CD14-positive monocyte (primary cell): ENCODE data around the gene TES. TPM values are rescaled to one million over a fixed set of nuclear protein-coding genes. Genes with fewer than 3 reads are reported as not detected.
A peak's percentile ranks its signal among the peaks of the same experiment; 100 is the strongest.

Experiments used
- DNase-seq, 3 donors: peaks; one replicate each; pipeline ENCODE4 v3.0.0-alpha.2; 2011 to 2022
- H2AFZ ChIP-seq: 2 replicates; pipeline ENCODE4 v1.6.0; 2012; ENCODE audit warnings: mild to moderate bottlenecking, low read depth, low read length, inconsistent platforms; ENCODE audit not compliant: insufficient read depth, poor library complexity, severe bottlenecking
- H3K27ac ChIP-seq, 2 donors: 1 replicate in 1 of 2; 2 replicates in 1 of 2; pipeline ENCODE4 v1.5.1; 2012 to 2013; ENCODE audit warnings: low read length in 2 of 2, control low read depth in 1 of 2, inconsistent platforms in 1 of 2, low read depth in 1 of 2, mild to moderate bottlenecking in 1 of 2
- H3K27me3 ChIP-seq, 2 donors: one replicate each; pipeline versions ENCODE4 v1.6.0 to v1.6.1; 2011 to 2013; ENCODE audit warnings: low read length in 2 of 2; ENCODE audit not compliant: control insufficient read depth in 2 of 2, insufficient read depth in 2 of 2
- H3K36me3 ChIP-seq, 2 donors: replicated peaks in 1 of 2; 1 replicate in 1 of 2; 2 replicates in 1 of 2; pipeline versions ENCODE4 v1.5.1 to v1.6.1; 2012 to 2013; ENCODE audit warnings: low read length in 2 of 2, control low read depth in 1 of 2, inconsistent platforms in 1 of 2, mild to moderate bottlenecking in 1 of 2; ENCODE audit not compliant: insufficient read depth in 2 of 2, control insufficient read depth in 1 of 2
- H3K4me1 ChIP-seq, 2 donors: 1 replicate in 1 of 2; 2 replicates in 1 of 2; pipeline versions ENCODE4 v1.5.1 to v1.6.1; 2012 to 2013; ENCODE audit warnings: low read length in 2 of 2, control low read depth in 1 of 2, inconsistent platforms in 1 of 2, mild to moderate bottlenecking in 1 of 2, moderate library complexity in 1 of 2; ENCODE audit not compliant: insufficient read depth in 2 of 2, control insufficient read depth in 1 of 2
- H3K4me2 ChIP-seq: replicated peaks from 2 replicates; pipeline ENCODE3; 2012; ENCODE audit warnings: low read length, moderate library complexity, mild to moderate bottlenecking; ENCODE audit not compliant: poor library complexity, severe bottlenecking; ENCODE audit errors: extremely low read depth
- H3K4me3 ChIP-seq, 3 experiments: fragments of 200-600 bp in 1 of 3; sonication (generic) in 1 of 3; replicated peaks in 1 of 3; 1 replicate in 2 of 3; 2 replicates in 1 of 3; pipeline ENCODE4 v1.5.1; 2011 to 2013; ENCODE audit warnings: low read length in 3 of 3, mild to moderate bottlenecking in 3 of 3, control low read depth in 2 of 3, low read depth in 2 of 3, inconsistent platforms in 1 of 3, moderate library complexity in 1 of 3
- H3K79me2 ChIP-seq: 2 replicates; pipeline ENCODE4 v1.6.0; 2012; ENCODE audit warnings: mild to moderate bottlenecking, control low read depth, inconsistent platforms, low read length, moderate library complexity; ENCODE audit not compliant: insufficient read depth
- H3K9ac ChIP-seq: 2 replicates; pipeline ENCODE4 v1.6.0; 2017; ENCODE audit warnings: low read length, mild to moderate bottlenecking; ENCODE audit not compliant: insufficient read depth, poor library complexity, severe bottlenecking
- H3K9me3 ChIP-seq, 2 donors: replicated peaks in 1 of 2; 1 replicate in 1 of 2; 2 replicates in 1 of 2; pipeline versions ENCODE4 v1.5.1 to v1.6.1; 2012 to 2013; ENCODE audit warnings: low read length in 2 of 2, control low read depth in 1 of 2; ENCODE audit not compliant: control insufficient read depth in 1 of 2, insufficient read depth in 1 of 2
- H4K20me1 ChIP-seq: 2 replicates; pipeline ENCODE4 v1.6.0; 2012; ENCODE audit warnings: mild to moderate bottlenecking, low read length, control low read depth, moderate library complexity; ENCODE audit not compliant: insufficient read depth
- H3K27ac Mint-ChIP-seq, 7 donors: one replicate each; pipeline ENCODE4 v1.8.0; 2020; ENCODE audit warnings: mild to moderate bottlenecking in 7 of 7, mixed read lengths in 7 of 7, moderate library complexity in 6 of 7, inconsistent platforms in 2 of 7
- H3K27me3 Mint-ChIP-seq, 3 donors: one replicate each; pipeline ENCODE4 v1.8.0; 2021 to 2022; ENCODE audit warnings: low read depth in 3 of 3, mild to moderate bottlenecking in 3 of 3, mixed read lengths in 3 of 3, moderate library complexity in 3 of 3, inconsistent platforms in 1 of 3
- H3K36me3 Mint-ChIP-seq, 2 donors: one replicate each; pipeline ENCODE4 v1.8.0; 2020; ENCODE audit warnings: mixed read lengths in 2 of 2, inconsistent platforms in 1 of 2, mild to moderate bottlenecking in 1 of 2
- H3K4me1 Mint-ChIP-seq: one replicate; pipeline ENCODE4 v1.8.0; 2020; ENCODE audit warnings: mild to moderate bottlenecking, mixed read lengths
- H3K4me3 Mint-ChIP-seq, 2 donors: one replicate each; pipeline ENCODE4 v1.8.0; 2020; ENCODE audit warnings: mild to moderate bottlenecking in 2 of 2, mixed read lengths in 2 of 2, moderate library complexity in 1 of 2
- H3K9me3 Mint-ChIP-seq, 7 donors: one replicate each; pipeline ENCODE4 v1.8.0; 2020 to 2022; ENCODE audit warnings: mixed read lengths in 7 of 7, mild to moderate bottlenecking in 6 of 7, moderate library complexity in 6 of 7, inconsistent platforms in 2 of 7
- WGBS: methylation state at CpG from one replicate; pipeline ENCODE4 v1.1.5; 2013; ENCODE audit warnings: missing lambda C conversion rate; ENCODE audit not compliant: insufficient coverage; 5-methylcytosine and 5-hydroxymethylcytosine counted together
- intact Hi-C, 2 donors: fragments of 100-400 bp; cut with micrococcal nuclease; formaldehyde crosslinking; loops; one replicate each; pipeline versions ENCODE4 v1.15.0 to v1.15.1; 2023
- polyA minus RNA-seq: library from RNA; depleted of rRNA, polyadenylated mRNA; stranded (reverse); fragments of >200 nt; gene quantifications from 2 replicates; pipeline ENCODE4 v1.2.3, GENCODE V29; 2012
- polyA plus RNA-seq, 3 donors: library from polyadenylated mRNA; depleted of rRNA in 1 of 3; unstranded in 2 of 3; stranded (reverse) in 1 of 3; fragments of 300-500 nt in 2 of 3; fragments of >200 nt in 1 of 3; fragmentation: Illumina TruSeq in 2 of 3; gene quantifications; 1 replicate in 2 of 3; 2 replicates in 1 of 3; pipeline ENCODE4 v1.2.3, GENCODE V29; 2012 to 2021
- total RNA-seq, 12 experiments: library from RNA in 1 of 12; stranded (reverse) in 1 of 12; fragments of 120-200 nt in 1 of 12; gene quantifications; one replicate each; pipeline ENCODE4 v1.2.4 and lab custom pipeline; 2013 to 2026; ENCODE audit warnings: mixed read lengths in 6 of 12, inconsistent platforms in 1 of 12
- TF ChIP-seq, protein P1 (sequence below): fragments of 200-600 bp; IDR thresholded peaks from one replicate; pipeline ENCODE4 v1.8.0; 2022; ENCODE audit warnings: antibody characterized with exemption, mild to moderate bottlenecking

TES gene
- 132 TPM for total RNA-seq (2013)
- polyA plus RNA-seq, result 100 to 1,000 TPM in 1 of 3 donors, 10 to 100 TPM in 2; 61.7 to 104 (median 89.0) TPM
- polyA minus RNA-seq, result 64.8 and 88.5 TPM in 2 replicates
- 173 to 608 (median 307) reads per million in 11 experiments for total RNA-seq (lab: John Stamatoyannopoulos, UW)

DNA sequence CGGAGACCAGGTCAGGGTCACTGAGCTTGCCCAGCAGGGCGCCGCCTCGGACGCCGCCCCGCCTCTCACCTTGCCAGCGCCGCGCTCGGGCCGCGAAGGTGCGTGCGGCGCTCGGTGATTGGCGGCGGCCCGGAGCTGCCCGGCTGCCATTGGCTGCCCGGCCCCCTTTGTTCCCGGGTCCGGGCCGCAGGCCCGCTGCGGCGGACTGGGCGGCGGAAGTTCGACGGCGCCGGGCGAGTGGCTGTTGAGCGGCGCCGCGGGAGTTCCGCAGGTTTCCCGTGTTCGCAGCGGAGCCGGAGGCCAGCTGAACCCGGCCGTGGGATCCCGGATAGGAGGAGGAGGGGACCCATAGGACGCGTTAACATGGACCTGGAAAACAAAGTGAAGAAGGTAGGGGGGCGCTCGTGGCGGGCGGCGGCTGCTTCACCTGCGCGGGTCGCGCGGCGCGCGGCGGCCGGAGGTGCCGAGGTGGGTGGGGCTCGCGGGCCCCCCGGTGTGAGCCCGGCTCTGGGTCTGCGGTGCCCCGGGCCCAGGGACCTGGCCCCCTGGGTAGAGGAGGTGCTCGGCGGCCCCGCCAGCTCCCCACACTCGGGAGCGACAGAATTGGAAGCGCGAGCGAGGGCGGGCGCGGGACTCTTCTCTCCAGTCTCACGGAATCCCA lies at the start of gene TES:
TSS of gene TES (plus strand) at position 195 of the 661 bp plus-strand sequence. CDS start at position 364, 169 bp downstream.
- H3K27ac ChIP-seq, result peak within 1 kb of the TSS; percentile 96
- H3K79me2 ChIP-seq, result peaks cover 50% of the 10 kb centered on the region
- H3K27me3 Mint-ChIP-seq, result peaks cover 1 to 2% (median 2%) of the 10 kb centered on the region in 3 donors
- intact Hi-C loops, result loop anchor here in 1 of 2 donors (10.0 kb wide), 2 partner anchors 186 to 1286 kb away; partner anchors contain the start of gene MDFIC
- peak within 1 kb of the TSS; percentile 99 for H3K9ac ChIP-seq
- TF ChIP-seq, protein P1, sequence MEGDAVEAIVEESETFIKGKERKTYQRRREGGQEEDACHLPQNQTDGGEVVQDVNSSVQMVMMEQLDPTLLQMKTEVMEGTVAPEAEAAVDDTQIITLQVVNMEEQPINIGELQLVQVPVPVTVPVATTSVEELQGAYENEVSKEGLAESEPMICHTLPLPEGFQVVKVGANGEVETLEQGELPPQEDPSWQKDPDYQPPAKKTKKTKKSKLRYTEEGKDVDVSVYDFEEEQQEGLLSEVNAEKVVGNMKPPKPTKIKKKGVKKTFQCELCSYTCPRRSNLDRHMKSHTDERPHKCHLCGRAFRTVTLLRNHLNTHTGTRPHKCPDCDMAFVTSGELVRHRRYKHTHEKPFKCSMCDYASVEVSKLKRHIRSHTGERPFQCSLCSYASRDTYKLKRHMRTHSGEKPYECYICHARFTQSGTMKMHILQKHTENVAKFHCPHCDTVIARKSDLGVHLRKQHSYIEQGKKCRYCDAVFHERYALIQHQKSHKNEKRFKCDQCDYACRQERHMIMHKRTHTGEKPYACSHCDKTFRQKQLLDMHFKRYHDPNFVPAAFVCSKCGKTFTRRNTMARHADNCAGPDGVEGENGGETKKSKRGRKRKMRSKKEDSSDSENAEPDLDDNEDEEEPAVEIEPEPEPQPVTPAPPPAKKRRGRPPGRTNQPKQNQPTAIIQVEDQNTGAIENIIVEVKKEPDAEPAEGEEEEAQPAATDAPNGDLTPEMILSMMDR, result no peak
- peak within 1 kb of the TSS; percentile 78 for H3K4me2 ChIP-seq
- peaks cover 38% of the 10 kb centered on the region for H4K20me1 ChIP-seq
- H3K27ac Mint-ChIP-seq, result peak within 1 kb of the TSS; percentile 97 to 100 (median 99)
- no peaks in the 10 kb centered on the region for H3K36me3 ChIP-seq
- peaks cover 4 to 6% of the 10 kb centered on the region in 2 donors for H3K36me3 Mint-ChIP-seq
- H3K4me3 ChIP-seq, result peak within 1 kb of the TSS; percentile 56 to 92 (median 83)
- H3K4me3 Mint-ChIP-seq, result peak within 1 kb of the TSS; percentile 93 to 97
- peaks cover 40 to 46% of the 10 kb centered on the region in 2 donors for H3K4me1 ChIP-seq
- WGBS, result under 1% methylated on average over 83 of the region's 83 CpGs
- DNase-seq, result peak; percentile 46 to 71 (median 71)
- H3K9me3 ChIP-seq, result no peaks in the 10 kb centered on the region
- H3K27me3 ChIP-seq, result no peaks in the 10 kb centered on the region
- H3K4me1 Mint-ChIP-seq, result peaks cover 42% of the 10 kb centered on the region
- peak within 1 kb of the TSS; percentile 72 for H2AFZ ChIP-seq
- peaks cover 0 to 3% (median 0%) of the 10 kb centered on the region in 7 donors for H3K9me3 Mint-ChIP-seq

- no peaks in the 10 kb centered on the region for H3K27me3 ChIP-seq
- peaks cover 0 to 1% (median 0%) of the 10 kb centered on the region in 3 donors for H3K27me3 Mint-ChIP-seq
- DNase-seq, result no peak
- no peak overlapping the region for H2AFZ ChIP-seq
- peaks cover 45 to 56% of the 10 kb centered on the region in 2 donors for H3K4me1 ChIP-seq
- H3K9me3 Mint-ChIP-seq, result peaks cover 0 to 3% (median 0%) of the 10 kb centered on the region in 7 donors
- H3K4me3 ChIP-seq, result no peak overlapping the region
- peaks cover 60% of the 10 kb centered on the region for H3K4me1 Mint-ChIP-seq
- TF ChIP-seq, protein P1, result no peak
- no peak overlapping the region for H3K4me3 Mint-ChIP-seq
- no peak overlapping the region for H3K4me2 ChIP-seq
- no peaks in the 10 kb centered on the region for H3K79me2 ChIP-seq
- peak overlapping the region in 5 of 7 donors; percentile 21 to 80 (median 61) for H3K27ac Mint-ChIP-seq
- no peaks in the 10 kb centered on the region for H3K36me3 Mint-ChIP-seq
- intact Hi-C loops, result no loop called here
- H3K36me3 ChIP-seq, result no peaks in the 10 kb centered on the region
- H3K9ac ChIP-seq, result no peak overlapping the region
- no peaks in the 10 kb centered on the region for H3K9me3 ChIP-seq
- no peak overlapping the region for H3K27ac ChIP-seq
- H4K20me1 ChIP-seq, result no peaks in the 10 kb centered on the region
Observed at GRCh38 chr7:116161728-116162127, 48.6 kb upstream of the TES start.
